ENCODE results near the gene CERK.

The CERK gene

DNA sequence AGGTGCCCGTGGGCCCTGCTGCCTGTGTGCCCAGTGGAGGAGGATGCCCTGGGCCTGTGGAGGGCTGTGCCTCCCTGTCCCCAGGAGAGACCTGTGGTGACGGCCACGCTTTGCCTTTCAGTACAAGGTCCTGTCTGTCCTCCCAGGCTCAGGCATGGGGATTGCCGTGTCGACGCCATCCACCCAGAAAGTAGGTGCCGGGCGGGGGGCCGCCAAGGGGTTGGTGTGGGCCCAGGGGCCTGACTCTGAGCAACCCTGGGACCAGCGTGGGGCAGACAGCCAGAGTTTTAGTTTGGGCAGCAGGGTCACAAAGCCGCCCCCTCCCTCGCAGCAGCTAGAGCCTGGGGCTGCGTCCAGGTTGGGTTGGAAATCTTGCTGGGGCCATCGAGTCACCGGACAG lies 61.6 kb downstream of the CERK start:
- no peak for DNase-seq

DNA sequence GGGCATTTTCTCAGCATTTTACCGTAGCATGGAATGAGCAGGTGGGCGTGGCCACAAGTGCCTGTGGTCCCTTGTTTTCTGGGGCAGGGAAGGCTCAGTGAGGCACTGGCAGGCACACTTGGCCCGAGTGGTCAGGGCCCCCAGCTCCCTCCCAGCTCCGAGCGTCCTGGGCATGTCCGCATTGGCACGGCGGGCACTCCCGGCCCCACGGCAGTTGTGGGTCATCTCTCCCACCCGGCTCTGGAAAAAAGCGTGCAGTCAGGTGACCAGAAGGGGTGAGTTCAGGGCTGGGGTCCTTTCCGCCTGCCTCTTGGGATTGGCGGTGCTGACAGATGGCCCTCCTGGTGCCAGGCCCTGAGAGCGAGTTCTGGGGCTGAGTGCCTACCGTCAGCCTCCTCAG lies 62.1 kb downstream of the CERK start:
- no peak for DNase-seq

DNA sequence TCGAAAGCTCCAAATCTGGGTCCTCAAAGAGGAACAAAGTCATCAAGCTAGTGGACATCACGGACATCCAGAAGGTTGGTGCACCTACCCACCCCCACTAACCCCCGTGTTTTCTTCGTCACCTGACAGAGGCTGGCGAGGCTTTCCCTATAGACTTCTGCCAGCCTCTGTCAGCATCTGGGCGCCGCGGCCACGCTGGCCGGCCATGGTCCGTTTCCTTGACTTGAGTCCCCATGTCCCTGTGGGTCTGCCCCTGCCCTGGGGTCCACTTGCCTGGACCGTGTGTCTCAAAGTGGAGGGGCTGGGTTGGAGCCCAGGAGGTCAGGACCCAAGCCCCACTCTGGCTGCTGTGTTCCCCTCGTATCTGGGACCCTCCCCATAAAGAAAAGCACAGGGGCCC lies 62.6 kb downstream of the CERK start:
- no peak for DNase-seq

DNA sequence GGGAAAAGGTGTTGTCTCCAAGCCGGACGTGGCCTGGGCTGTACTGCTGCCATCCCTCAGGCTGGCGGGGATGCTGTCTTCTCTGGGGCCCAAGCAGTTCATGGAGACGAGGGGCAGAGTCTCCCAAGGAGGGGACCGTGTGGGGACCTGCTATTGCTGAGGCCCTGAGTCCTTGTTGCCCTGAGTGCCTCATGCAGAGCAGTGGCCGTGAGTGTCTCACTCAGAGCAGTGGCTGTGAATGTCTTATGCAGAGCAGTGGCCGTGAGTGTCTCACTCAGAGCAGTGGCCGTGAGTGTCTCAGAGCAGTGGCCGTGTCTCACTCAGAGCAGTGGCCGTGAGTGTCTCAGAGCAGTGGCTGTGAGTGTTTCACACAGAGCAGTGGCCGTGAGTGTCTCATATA lies 63.1 kb downstream of the CERK start:
- DNase-seq: no peak

DNA sequence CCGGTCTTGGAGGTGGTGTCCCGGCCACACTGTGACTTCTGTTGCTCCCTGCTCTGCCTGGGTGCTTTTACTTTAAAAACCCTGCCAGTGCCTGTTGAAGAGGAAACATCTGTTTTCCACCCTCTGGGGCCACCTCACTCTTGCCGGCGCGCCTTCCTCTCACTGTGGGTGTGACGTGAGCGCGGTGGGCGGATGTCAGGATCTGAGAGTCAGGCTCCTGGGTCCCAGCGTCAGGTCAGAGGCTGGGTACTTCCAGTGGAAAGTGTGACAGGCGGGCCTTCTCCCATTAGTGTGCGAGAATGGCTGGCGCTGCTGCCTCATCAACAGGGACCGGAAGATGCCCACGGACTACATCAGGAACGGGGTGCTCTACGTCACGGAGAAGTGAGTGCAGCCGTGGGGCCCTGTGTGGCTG lies 63.7 kb downstream of the CERK start:
- no peak for DNase-seq

DNA sequence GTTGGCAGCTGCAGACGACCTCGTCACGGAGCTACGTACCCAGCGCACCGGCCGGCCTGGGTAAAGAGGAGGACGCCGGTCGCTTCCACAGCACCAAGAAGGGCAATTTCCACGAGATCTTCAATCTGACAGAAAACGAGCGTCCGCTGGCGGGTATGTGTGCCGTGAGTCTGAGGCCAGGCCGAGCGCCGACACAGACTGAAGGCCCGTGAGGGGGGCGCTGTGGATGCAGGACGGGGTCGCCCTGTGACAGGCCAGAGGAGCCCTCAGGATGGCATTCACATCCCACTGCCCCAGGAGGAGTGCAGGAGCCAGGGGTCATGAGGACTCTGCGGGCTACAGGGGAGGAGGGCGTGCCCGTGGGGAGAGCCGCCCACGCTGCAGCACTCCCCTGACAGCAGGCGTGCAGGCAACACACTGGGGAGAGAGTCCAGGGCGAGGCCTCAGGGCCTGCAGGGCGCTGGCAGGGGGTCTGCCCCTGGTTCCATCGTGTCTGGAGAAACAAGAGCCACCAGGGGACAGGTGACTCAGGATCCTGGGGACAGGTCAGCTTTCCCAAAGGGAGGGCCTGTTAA lies 64.3 kb downstream of the CERK start:
- DNase-seq: no peak

DNA sequence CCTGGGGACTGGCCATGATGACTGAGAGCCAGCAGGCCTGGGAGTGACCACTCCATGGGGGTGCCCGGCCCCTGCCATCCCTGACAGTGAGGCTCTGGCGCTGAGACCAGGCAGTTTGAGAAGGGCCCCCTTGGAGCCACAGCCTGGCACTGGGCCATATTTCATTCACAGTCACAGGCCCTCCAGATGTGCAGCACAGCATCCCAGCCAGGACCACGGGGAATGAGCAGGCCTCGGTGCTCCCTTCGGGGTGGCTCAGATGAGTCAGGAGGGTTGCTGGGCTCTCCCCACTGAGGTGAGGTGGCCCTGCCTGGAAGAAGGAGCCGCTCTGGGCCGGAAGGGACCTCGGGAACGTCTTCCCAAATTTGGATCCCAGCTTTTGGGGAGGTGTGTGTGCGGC lies 64.8 kb downstream of the CERK start:
- no peak for DNase-seq

DNA sequence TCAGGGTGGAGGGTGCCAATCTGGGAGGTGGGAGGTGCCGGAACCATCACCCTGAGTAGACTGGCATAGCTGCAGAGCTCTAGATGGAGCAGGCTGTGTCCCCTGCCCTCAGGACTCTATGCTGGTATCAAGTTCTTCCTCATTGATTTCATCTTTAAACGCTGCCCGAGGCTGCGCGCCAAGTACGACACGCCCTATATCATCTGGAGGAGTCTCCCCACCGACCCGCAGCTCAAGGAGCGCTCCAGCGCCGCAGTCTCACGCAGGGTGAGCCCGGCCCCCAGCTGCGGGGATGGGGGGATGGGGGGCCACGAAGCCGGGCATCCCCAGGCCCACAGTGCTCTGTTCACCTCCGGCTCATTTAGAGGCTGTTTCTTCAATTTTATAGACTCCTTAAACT lies 65.3 kb downstream of the CERK start:
- DNase-seq: no peak

DNA sequence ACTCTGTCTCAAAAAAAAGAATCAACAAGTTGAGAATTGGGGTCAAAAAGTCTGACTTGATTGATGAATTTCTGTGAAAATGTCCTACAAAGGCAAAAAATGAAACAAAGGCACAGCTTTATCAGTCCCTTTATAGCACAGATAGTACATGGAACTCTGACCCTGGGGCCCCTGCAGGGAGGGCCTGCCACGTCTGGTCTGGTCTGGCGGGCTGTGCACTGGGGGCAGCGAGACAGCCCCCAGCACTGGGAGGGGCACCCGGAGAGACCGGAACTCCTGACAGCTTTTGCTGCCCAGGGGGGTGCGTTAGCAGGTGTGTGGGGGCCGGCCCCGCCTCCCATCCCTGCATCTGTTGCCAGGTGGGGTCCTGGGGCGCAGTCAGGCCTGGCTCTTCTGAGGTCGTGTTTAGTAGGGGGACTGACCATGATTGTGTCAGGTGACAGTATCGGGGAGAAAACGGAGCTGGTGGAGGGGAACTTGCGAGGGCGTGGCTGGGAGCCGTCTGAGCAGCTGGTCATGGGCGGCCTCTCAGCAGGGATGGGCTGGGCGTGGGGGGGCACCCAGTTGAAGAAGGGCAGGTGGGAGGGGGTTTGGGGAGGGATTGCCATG lies 66.1 kb downstream of the CERK start:
- no peak for DNase-seq

DNA sequence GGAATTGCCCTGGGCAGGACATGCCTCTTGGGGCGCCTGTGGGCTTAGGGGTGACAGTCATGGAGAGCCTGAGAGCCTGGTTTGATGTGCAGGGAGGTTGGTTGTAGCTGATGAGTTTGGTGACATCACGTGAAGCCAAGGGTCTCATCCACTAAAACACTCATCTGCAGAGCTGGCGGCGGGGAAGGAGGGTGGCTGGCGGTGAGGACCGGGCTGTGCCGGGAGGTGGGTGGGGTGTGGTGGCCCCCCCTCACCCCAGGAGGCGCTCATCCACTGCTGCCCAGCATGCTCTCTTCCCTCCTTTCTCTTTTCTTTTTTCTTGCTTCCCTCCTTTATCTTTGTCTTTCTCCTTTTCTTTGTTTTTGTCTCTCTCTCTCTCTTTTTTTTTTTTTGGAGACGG lies 68.9 kb downstream of the CERK start:
- DNase-seq: no peak

DNA sequence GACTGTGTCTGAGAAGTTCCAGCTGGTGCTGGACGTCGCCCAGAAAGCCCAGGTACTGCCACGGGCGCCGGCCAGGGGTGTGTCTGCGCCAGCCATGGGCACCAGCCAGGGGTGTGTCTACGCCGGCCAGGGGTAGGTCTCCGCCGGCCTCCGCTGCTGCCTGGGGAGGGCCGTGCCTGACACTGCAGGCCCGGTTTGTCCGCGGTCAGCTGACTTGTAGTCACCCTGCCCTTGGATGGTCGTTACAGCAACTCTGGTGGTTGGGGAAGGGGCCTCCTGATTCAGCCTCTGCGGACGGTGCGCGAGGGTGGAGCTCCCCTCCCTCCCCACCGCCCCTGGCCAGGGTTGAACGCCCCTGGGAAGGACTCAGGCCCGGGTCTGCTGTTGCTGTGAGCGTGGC lies 69.9 kb downstream of the CERK start:
- DNase-seq: no peak

DNA sequence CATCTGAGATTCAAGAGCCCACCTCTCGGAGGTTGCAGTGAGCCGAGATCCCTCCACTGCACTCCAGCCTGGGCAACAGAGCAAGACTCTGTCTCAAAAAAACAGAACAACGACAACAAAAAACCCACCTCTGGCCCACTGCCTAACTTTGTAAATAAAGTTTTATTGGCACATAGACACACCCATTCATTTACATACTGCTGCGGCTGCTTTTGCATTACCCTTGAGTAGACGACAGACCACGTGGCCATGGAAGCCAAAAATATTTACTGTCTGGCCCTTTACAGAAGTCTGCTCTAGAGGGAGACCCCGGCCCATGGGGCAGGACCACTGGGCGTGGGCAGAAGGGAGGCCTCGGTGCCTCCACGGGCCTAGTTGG lies 70.8 kb downstream of the CERK start:
- DNase-seq: no peak

DNA sequence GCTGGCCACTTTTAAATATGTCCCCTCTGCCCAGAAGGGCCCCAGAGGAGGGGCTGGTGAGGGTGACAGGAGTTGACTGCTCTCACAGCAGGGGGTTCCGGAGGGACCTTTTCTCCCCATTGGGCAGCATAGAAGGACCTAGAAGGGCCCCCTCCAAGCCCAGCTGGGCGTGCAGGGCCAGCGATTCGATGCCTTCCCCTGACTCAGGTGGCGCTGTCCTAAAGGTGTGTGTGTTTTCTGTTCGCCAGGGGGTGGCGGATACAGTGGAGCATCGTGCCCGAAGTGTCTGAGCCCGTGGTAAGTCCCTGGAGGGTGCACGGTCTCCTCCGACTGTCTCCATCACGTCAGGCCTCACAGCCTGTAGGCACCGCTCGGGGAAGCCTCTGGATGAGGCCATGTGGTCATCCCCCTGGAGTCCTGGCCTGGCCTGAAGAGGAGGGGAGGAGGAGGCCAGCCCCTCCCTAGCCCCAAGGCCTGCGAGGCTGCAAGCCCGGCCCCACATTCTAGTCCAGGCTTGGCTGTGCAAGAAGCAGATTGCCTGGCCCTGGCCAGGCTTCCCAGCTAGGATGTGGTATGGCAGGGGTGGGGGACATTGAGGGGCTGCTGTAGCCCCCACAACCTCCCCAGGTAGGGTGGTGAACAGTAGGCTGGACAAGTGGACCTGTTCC lies 71.3 kb downstream of the CERK start:
- no peak for DNase-seq

DNA sequence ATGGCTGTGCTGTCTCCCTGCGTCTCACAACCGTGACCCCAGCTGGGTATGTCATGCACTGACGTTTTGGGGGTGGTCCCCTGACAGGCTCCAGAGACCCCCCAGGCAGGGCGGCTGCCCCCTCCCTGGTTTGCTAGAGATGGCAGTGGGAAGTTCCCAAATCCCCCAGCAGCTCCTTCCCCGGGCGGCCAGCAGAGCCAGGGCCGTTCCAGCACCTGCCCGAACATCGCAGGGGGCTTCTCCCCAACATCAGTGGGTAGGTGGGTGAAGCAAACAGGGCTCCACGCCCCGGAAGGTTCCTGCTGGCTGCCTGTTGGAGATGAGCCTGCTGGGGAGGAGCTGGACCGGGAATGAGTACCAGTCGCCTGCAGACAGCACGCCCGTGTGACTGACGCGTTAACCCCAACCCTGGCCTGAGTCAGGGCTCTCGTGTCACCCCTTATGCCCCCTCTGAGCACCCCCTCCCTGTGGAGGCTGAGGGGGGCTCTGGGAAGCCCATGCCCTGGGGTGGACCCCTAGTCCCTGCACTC lies 72.2 kb downstream of the CERK start:
- DNase-seq: no peak

DNA sequence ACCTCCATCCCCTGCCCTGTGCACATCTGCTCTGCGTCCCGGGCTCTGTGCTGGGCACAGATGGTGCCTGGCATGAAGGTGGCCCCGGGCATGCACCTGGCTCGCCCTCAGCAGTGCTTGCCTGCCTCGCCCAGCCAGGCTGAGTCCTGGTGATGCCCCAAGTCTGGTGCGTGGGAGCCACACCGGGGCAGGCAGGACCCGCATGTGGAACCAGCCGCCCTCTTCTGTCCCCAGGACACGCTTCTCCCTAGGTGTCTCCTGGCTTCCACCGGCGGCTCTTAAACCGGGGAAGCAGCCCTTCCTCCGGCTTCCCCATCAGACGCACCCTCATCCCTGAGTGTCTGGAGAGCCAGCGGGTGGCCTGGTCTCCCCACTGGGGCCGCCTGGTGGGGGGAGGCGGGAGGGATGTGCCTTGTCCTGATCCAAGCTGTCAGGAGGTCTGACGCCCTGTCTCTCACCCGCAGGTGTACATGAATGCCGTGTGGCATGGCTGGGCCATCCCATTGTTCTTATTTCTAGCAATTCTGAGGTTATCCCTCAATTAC lies 72.8 kb downstream of the CERK start:
- no peak for DNase-seq

DNA sequence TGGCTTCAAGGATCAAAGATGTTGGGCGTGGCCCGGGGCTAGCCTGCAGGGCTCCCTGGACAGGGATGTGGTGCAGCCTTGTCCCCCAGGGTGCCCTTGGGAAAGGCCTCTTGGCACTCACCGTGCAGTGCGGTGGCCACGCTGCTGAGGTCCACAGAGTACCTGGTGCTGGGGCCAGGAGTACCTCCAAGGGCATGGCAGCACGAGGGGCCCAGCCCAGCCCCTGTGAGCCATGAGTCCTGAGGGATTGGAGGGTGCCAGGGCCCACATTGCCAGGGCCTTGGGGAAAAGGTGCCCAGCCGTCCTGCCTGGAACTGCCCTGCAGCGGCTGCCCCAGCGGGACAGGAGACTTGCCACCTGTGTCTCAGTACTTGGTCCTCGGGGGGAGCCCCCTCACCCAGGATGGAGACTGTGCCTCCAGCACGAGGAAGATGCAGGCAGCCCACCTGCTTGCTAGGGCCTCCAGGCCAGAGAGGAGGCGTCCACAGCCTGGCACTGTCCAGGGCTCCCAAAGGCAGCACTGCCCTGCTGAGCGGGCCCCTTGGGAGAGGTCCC lies 73.7 kb downstream of the CERK start:
- no peak for DNase-seq

DNA sequence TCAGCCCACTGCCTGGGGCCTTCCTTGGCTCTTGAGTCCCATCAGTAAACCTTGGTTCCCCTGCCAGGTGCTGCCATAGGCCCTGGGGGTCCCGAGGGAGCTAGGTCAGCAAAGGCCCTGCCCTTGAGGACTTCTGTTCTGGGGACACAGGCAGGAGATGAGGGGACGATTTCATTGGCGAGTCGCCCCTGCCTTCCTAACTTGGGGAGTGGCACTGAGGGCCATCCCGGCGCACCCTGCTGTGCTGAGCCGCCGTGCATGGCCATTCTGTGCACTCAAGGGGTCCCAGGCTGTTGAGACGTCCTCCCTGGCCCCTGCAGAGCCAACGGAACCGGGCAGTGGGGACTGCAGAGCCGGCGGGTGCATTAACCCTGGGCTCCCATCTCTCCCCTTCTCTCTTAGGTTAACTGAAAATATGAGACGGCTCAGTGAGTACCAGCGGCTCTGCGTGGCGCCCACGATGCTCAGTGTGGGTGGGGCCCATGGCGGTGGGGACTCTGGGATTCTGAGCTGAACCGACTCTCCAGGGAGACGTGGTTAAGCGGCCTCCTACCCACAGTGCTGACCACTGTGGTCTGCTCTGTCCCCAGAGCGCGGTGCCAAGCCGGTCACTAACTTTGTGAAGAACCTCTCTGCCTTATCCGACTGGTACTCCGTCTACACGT lies 74.5 kb downstream of the CERK start:
- DNase-seq: no peak

DNA sequence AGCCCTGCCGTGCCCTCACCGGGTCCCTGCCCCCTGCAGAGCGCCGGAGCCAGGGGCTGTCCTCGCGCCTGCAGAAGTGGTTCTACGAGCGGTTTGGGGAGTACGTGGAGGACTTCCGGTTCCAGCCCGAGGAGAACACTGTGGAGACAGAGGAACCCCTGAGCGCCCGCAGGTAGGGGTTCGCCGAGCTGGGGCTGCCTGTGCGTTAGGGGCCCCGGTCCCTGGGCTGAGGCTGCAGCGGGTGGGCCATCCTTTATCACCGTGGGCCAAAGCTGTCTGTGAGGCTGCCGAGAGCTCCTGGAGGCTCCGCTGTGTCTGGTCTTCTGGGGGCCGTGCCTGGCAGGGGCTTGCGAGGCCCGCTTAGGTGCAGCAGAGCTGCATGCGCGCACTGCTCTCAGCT lies 75.1 kb downstream of the CERK start:
- no peak for DNase-seq

DNA sequence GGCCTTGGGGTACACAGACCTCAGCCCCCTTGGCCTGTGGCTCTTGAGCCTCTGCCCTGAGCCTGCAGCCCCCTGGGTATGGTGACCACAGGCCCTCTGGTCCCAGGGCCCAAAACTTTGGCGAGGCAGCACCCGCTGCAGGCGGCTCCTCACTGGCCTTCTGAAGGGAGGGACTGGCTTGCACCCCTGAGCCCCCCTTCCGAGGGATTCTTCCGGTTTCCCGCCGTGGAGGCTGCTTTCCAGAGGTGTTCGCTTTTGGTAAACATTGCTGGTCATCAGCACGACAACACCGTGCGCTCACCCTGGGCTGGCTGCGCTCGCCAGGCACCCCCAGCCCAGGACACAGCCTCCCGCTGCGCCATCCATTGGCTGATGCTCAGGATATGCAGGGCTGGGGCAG lies 75.8 kb downstream of the CERK start:
- no peak for DNase-seq

DNA sequence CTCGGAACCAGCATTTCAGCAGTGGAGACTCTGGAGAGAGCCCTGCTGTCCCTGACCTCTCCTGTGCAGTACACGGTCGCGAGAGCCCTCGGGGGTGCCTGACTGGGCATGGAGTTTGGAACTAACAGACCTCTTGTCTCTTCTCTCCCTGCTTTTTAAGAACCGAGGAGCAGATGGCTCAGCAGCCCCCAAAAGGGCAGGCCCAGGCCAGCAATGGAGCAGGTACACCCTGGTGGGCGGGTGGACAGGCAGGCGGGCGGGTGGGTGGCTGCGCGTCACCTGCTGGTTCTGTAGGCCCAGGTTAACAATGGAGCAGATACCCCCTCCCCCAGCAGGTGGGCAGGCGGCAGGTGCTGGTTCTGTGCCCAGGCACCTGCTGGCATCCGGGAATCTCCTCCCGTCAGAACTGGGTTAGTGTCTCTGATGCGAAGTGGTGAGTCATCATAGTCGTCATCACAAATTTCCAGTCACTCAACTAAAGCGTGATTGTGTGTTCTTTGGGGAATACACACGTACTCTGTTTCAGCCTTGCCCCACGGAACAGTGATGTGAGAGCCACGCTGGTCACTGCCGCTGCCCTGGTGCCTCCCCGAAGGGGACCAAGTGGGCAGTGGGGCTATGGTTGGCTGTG lies 76.7 kb downstream of the CERK start:
- DNase-seq: peak; percentile 21

DNA sequence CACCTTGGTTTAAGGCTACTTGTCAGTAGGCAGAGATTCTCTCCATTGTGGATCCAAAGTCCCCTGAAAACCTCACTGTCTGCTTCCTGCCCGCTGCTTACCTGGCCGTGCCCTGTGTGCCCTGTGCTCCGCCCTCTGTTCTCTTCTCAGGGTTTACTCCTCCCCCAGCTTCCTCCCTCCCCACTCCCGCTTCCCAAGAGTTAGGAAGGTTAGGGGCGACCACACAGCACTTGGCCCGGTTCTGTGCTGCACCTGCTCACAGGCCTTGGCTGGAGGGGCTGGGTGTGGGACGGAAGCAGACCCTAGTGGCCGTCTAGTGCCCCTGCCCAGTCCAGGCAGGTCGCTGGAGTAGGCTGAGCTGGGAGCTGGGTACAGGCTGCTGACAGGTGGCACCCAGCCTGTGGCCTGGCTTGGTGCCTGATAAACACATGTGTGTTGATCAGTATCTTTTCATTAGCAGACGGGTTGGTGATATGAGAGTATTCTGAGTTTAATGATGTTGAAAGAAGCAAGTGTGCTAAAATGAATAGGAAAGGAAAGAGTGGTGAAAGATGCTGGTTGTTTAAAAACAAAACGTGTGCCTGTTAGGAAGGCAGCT lies 77.3 kb downstream of the CERK start:
- DNase-seq: no peak

DNA sequence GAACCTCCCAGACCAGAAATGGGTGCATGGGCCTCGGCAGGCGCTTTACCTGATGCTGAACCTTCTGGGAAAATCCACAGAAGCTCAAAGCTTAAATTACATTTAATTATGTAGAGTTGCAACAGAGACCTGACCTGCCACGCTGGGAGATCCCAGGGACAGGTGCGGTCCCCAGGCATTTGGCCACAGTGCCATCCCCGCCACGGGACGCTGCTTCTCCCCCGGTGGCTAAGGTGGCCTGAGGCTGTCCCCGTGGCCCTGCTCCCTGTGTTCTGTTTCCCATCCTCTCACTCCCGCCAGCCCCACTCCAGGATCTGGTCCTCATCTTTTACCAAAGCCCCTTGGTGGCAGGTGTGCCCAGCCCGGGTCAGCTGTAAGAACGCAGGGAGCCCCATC lies 78.3 kb downstream of the CERK start:
- no peak for DNase-seq
